Inferior parietal cortex (tissue), 1 donor: ENCODE data around the gene RSPH9.

Experiments
- DNase-seq: peaks from one replicate; pipeline ENCODE4 v3.0.0-alpha.2; 2016; ENCODE audit errors: extremely low spot score

The RSPH9 gene

DNA sequence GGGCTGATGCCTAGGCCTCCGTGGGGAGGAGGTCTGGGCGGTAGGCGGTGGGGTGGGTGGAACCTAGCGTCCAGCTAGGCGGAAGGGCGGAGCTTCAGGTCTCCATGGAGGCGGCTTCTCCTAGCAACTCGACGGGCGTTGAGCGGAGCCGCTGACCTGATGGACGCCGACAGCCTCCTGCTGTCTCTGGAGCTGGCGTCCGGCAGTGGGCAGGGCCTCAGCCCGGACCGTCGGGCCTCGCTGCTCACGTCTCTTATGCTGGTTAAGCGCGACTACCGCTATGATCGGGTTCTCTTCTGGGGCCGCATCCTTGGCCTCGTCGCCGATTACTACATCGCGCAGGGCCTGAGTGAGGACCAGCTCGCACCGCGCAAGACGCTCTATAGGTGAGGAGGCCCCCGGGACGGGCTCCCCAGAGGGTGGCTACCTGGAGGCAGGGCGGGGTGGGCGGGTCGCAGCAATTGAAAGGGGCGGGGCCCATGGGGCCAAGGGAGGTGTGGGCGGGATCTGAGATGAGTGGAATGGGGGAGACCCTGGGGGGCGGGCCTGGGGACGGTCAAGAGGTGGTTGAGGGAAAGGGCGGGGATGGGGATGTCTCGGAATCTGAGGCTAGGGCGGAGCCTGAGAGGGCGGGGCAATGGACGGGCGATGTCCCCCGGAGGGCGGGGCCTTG lies at the start of gene RSPH9:
TSS of gene RSPH9 (plus strand) at position 97 of the 673 bp plus-strand sequence. CDS start at position 160, 63 bp downstream.
- DNase-seq: no peak

DNA sequence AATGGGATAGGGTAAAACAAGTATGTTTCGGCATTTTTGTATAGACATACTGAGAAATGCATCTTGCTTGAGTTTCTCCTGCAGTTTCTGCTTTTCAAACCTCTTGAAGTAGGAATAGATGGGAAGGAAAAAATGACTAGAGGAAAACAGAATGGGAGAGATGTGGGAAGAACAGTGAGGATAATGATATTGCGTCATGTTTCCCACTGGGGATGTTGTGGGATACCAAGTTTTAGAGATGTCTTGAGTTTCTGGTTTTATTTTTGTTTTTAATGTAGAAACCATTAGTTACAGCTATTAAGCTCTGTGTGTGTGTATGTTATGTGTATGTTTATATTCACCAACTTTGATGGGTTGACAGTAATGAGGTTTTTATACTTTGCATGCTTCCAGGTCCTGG lies 44.2 kb upstream of the RSPH9 start:
- DNase-seq: no peak

GRCh38 chr6:43604174-43604573 lies 40.7 kb upstream of the RSPH9 start:
- no peak for DNase-seq

DNA sequence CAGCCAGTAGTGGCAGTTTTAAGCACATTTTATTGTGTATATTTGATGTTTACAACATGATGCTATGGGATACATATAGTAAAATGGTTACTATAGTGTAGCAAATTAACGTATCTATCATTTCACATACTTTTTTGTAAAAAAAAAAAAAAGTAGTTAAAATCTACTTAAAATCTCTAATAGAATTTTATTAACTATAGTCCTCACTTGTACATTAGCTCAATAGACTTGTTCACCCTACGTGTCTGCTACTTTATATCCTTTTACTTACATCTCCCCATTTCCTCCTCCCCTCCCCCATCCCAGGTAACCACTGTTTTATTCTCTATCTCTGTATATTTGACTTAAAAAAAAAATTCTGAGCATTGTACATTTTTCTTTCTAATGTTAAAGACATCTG lies 38.8 kb upstream of the RSPH9 start:
- no peak for DNase-seq

DNA sequence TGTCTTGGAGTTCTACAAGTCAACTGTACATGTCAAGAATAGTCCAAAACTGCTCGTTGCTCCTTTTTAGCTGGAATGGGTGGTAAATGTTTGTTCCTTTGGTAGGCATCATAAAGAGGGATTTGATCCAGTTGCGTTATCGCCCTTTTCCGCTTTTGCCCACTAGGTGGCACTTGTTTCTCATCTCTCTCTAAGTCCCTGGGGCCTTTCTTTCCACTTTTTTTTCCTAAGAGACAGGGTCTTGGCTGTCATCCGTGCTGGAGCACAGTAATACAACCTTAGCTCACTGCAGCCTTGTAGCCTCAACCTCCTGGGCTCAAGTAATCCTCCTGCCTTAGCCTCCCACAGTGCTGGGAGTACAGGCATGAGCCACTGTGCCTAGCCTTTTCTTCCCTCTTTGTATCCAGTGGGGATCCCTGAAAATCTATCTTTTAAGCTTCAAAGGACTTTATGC lies 36.5 kb upstream of the RSPH9 start:
- DNase-seq: peak; percentile 88

DNA sequence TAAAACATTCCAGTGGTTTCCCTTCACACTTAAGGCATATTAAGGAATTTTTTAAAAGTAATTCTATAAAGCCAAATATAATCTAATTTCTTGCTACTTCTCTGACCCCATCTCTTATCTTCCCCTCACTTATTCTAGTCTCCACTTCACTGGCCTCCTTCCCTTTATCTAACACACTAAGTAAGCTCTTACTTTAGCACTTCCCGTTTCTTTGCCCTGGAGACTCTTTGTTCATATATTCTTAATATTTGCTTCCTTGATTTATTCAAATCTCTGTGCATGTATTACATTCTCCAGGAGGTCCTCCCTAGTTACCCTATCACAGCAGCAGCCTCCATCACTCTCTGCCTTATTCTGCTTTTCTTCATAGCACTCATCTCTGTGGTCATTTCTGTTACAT lies 36.0 kb upstream of the RSPH9 start:
- no peak for DNase-seq

DNA sequence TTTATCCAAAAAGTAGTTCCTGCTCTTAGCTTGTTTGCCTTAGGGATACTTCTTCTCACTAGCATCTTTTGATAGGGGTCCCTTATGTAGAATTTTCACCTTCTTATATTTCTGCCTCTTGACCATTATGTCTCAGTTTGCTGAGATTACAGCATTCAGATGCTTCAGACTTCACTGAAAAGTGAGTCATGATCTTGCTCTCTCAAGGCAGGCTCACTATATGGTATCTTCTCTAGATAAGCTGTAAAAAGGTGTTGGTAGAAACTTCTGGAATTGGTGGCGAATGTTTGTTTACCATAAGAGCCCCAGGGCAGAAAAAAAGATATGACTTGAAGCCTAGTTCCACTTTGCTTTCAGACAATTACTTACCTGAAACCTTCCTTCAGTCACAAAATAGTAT lies 35.4 kb upstream of the RSPH9 start:
- no peak for DNase-seq

- DNase-seq: no peak
Measured at GRCh38 chr6:43610431-43610830, 34.4 kb upstream of the RSPH9 start.

GRCh38 chr6:43613721-43614395 lies 31.0 kb upstream of the RSPH9 start:
- no peak for DNase-seq

- no peak for DNase-seq
Measured at GRCh38 chr6:43614396-43614730, 30.5 kb upstream of the RSPH9 start.

DNA sequence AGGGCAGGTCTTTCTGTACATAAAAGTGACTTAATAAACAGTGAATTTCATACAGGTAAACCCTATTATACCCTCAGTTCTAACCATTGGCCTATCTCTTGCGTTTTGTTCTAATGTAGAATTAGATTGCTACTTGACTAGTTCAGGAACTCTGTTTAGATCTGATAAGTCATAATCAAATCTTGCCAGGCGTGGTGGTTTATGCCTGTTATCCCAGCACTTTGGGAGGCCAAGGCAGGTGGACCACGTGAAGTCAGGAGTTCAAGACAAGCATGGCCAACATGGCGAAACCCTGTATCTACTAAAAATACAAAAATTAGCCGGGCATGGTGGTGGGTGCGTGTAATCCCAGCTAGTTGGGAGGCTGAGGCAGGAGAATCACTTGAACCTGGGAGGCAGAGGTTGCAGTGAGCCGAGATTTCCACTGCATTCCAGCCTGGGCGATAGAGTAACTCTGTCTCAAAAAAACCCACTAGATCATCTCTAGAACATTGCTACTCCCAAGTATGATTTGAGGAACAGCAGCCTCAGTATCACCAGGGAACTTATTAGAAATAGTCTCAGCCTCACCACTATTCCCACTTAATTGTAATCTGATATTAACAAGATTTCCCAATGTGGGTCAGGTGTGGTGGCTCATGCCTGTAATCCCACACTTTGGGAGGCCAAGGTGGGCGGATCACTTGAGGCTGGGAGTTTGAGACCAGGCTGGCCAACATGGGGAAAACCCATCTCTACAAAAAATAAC lies 27.9 kb upstream of the RSPH9 start:
- DNase-seq: no peak

- no peak for DNase-seq
Measured at GRCh38 chr6:43621078-43621835, 23.6 kb upstream of the RSPH9 start.

GRCh38 chr6:43621836-43622180 lies 23.0 kb upstream of the RSPH9 start:
- no peak for DNase-seq

DNA sequence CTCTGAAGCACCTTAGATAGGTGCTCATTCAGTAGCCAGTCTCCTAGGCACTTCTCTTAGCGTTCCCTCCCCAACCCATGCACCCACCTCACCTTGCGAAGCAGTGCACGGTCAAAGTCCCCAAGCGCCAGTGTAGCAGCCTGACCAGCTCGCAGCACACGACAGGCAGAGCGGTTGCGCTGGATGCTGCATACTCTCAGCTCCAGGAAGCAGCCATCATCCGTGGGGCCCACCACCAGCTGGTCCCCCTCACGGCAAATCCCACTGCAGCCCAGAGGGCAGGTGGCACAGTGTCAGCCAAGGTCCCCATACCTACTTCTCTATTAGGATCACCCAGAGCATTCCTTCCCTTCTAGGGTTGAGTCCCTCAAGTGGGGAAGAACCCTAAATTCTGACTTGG lies 22.3 kb upstream of the RSPH9 start:
- DNase-seq: no peak

GRCh38 chr6:43623880-43624785 lies 20.7 kb upstream of the RSPH9 start:
- DNase-seq: no peak

GRCh38 chr6:43624786-43625288 lies 20.0 kb upstream of the RSPH9 start:
- no peak for DNase-seq

GRCh38 chr6:43625393-43625992 lies 19.3 kb upstream of the RSPH9 start:
- no peak for DNase-seq

GRCh38 chr6:43627008-43627825 lies 17.6 kb upstream of the RSPH9 start:
- peak; percentile 65 for DNase-seq

- DNase-seq: no peak
Measured at GRCh38 chr6:43628393-43629103, 16.3 kb upstream of the RSPH9 start.
